Measurements from ENCODE around the gene CEP19. TPM values are rescaled to one million over a fixed set of nuclear protein-coding genes. Genes with fewer than 3 reads are reported as not detected.

CEP19 gene
- total RNA-seq, 1 donor = 3.6 TPM

- no peaks in the 10 kb centered on the region for H3K79me2 ChIP-seq (ENCODE audit: insufficient read depth, low read length)
- TF ChIP-seq, protein P1, sequence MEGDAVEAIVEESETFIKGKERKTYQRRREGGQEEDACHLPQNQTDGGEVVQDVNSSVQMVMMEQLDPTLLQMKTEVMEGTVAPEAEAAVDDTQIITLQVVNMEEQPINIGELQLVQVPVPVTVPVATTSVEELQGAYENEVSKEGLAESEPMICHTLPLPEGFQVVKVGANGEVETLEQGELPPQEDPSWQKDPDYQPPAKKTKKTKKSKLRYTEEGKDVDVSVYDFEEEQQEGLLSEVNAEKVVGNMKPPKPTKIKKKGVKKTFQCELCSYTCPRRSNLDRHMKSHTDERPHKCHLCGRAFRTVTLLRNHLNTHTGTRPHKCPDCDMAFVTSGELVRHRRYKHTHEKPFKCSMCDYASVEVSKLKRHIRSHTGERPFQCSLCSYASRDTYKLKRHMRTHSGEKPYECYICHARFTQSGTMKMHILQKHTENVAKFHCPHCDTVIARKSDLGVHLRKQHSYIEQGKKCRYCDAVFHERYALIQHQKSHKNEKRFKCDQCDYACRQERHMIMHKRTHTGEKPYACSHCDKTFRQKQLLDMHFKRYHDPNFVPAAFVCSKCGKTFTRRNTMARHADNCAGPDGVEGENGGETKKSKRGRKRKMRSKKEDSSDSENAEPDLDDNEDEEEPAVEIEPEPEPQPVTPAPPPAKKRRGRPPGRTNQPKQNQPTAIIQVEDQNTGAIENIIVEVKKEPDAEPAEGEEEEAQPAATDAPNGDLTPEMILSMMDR (IDR thresholded peaks at IDR 0.05; ENCODE audit: extremely low read depth, low read depth, low read length) = no peak
- H3K4me2 ChIP-seq (ENCODE audit: insufficient read depth, low read length) = no peak overlapping the region
- H2AFZ ChIP-seq (ENCODE audit: low read length) = no peak overlapping the region
- DNase-seq (ENCODE audit: insufficient read length, low spot score, missing footprints) = no peak
- H3K9me3 ChIP-seq (ENCODE audit: low read depth, low read length) = no peaks in the 10 kb centered on the region
- no peaks in the 10 kb centered on the region for H4K20me1 ChIP-seq (ENCODE audit: insufficient read depth, low read length)
- H3K27ac ChIP-seq (ENCODE audit: low read depth, low read length) = no peak overlapping the region
- no peak overlapping the region for H3K4me3 ChIP-seq (ENCODE audit: insufficient read depth, low read length)
- H3K27me3 ChIP-seq (ENCODE audit: insufficient read depth, low read length) = peaks cover 3% of the 10 kb centered on the region
- no peaks in the 10 kb centered on the region for H3K36me3 ChIP-seq (ENCODE audit: insufficient read depth, low read length)
- no peaks in the 10 kb centered on the region for H3K4me1 ChIP-seq (ENCODE audit: insufficient read depth, low read length)
These were observed 12.3 kb downstream of the CEP19 start for GRCh38 chr3:196699749-196700148.

- no peak overlapping the region for H3K4me2 ChIP-seq (ENCODE audit: insufficient read depth, low read length)
- no peaks in the 10 kb centered on the region for H3K4me1 ChIP-seq (ENCODE audit: insufficient read depth, low read length)
- H3K79me2 ChIP-seq (ENCODE audit: insufficient read depth, low read length) = no peaks in the 10 kb centered on the region
- DNase-seq (ENCODE audit: insufficient read length, low spot score, missing footprints) = no peak
- TF ChIP-seq, protein P1 (IDR thresholded peaks at IDR 0.05; ENCODE audit: extremely low read depth, low read depth, low read length) = no peak
- no peaks in the 10 kb centered on the region for H3K9me3 ChIP-seq (ENCODE audit: low read depth, low read length)
- H3K36me3 ChIP-seq (ENCODE audit: insufficient read depth, low read length) = no peaks in the 10 kb centered on the region
- no peak overlapping the region for H3K27ac ChIP-seq (ENCODE audit: low read depth, low read length)
- H3K27me3 ChIP-seq (ENCODE audit: insufficient read depth, low read length) = no peaks in the 10 kb centered on the region
- H4K20me1 ChIP-seq (ENCODE audit: insufficient read depth, low read length) = no peaks in the 10 kb centered on the region
- H2AFZ ChIP-seq (ENCODE audit: low read length) = no peak overlapping the region
- H3K4me3 ChIP-seq (ENCODE audit: insufficient read depth, low read length) = no peak overlapping the region
These were observed 14.8 kb downstream of the CEP19 start for GRCh38 chr3:196697270-196697669.

GRCh38 chr3:196695849-196696226 is 16.2 kb downstream of the CEP19 start:
- TF ChIP-seq, protein P1 (IDR thresholded peaks at IDR 0.05; ENCODE audit: extremely low read depth, low read depth, low read length) = no peak
- H3K4me3 ChIP-seq (ENCODE audit: insufficient read depth, low read length) = no peak overlapping the region
- H3K36me3 ChIP-seq (ENCODE audit: insufficient read depth, low read length) = no peaks in the 10 kb centered on the region
- H2AFZ ChIP-seq (ENCODE audit: low read length) = no peak overlapping the region
- H3K9me3 ChIP-seq (ENCODE audit: low read depth, low read length) = no peaks in the 10 kb centered on the region
- peaks cover 5% of the 10 kb centered on the region for H3K27me3 ChIP-seq (ENCODE audit: insufficient read depth, low read length)
- no peak overlapping the region for H3K4me2 ChIP-seq (ENCODE audit: insufficient read depth, low read length)
- no peaks in the 10 kb centered on the region for H4K20me1 ChIP-seq (ENCODE audit: insufficient read depth, low read length)
- no peaks in the 10 kb centered on the region for H3K4me1 ChIP-seq (ENCODE audit: insufficient read depth, low read length)
- no peak overlapping the region for H3K27ac ChIP-seq (ENCODE audit: low read depth, low read length)
- H3K79me2 ChIP-seq (ENCODE audit: insufficient read depth, low read length) = no peaks in the 10 kb centered on the region
- DNase-seq (ENCODE audit: insufficient read length, low spot score, missing footprints) = no peak

- no peak overlapping the region for H3K27ac ChIP-seq (ENCODE audit: low read depth, low read length)
- H4K20me1 ChIP-seq (ENCODE audit: insufficient read depth, low read length) = no peaks in the 10 kb centered on the region
- H3K27me3 ChIP-seq (ENCODE audit: insufficient read depth, low read length) = peaks cover 5% of the 10 kb centered on the region
- H3K79me2 ChIP-seq (ENCODE audit: insufficient read depth, low read length) = no peaks in the 10 kb centered on the region
- H3K4me3 ChIP-seq (ENCODE audit: insufficient read depth, low read length) = no peak overlapping the region
- TF ChIP-seq, protein P1 (IDR thresholded peaks at IDR 0.05; ENCODE audit: extremely low read depth, low read depth, low read length) = no peak
- no peaks in the 10 kb centered on the region for H3K4me1 ChIP-seq (ENCODE audit: insufficient read depth, low read length)
- no peak for DNase-seq (ENCODE audit: insufficient read length, low spot score, missing footprints)
- no peaks in the 10 kb centered on the region for H3K9me3 ChIP-seq (ENCODE audit: low read depth, low read length)
- no peaks in the 10 kb centered on the region for H3K36me3 ChIP-seq (ENCODE audit: insufficient read depth, low read length)
- H3K4me2 ChIP-seq (ENCODE audit: insufficient read depth, low read length) = no peak overlapping the region
- no peak overlapping the region for H2AFZ ChIP-seq (ENCODE audit: low read length)
These were observed 16.9 kb downstream of the CEP19 start for GRCh38 chr3:196694941-196695848.
